ENCODE results near the gene SLC6A12. TPM values are rescaled to one million over a fixed set of nuclear protein-coding genes. Genes with fewer than 3 reads are reported as not detected.

SLC6A12 gene
- total RNA-seq, 1 donor = not detected

DNA sequence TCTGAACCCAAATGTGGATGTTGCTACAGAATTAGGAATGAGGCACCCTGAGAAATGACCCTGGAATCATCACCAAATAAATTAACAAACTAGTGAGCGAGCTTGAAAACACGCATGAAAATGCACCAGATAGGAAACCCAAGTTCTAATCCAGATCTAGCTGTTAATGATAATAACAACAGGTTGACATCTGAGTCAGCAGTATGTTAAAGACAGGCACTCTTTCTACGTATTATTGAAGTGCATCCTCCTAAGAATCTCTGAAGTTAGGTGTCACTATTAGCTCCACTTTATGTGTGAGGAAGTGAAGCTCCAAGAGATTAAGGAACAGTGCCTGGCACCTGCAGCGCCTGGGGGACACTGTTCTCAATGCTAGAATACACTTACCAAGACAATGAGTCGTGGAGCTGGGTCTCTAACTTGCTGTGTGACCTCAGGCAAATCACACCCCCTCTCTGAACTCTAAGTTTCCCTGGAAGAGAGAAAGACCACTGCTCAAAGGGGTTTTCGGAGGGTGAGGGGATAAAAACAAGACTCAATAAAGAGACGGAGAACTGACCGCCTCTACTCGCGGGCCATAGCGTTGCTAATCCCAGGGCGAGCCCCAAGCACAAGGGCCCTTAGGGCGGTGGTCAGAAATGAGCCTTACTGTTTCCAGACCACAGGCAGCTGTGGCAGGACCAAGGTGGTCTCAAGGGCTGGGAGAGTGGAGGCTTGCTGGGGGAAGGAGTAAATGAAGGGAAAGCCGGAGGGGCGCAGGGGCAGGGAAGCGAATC lies 2.1 kb downstream of the SLC6A12 start:
- no peak overlapping the region for H3K4me3 ChIP-seq (ENCODE audit: low read depth, low read length)
- TF ChIP-seq, protein P1, sequence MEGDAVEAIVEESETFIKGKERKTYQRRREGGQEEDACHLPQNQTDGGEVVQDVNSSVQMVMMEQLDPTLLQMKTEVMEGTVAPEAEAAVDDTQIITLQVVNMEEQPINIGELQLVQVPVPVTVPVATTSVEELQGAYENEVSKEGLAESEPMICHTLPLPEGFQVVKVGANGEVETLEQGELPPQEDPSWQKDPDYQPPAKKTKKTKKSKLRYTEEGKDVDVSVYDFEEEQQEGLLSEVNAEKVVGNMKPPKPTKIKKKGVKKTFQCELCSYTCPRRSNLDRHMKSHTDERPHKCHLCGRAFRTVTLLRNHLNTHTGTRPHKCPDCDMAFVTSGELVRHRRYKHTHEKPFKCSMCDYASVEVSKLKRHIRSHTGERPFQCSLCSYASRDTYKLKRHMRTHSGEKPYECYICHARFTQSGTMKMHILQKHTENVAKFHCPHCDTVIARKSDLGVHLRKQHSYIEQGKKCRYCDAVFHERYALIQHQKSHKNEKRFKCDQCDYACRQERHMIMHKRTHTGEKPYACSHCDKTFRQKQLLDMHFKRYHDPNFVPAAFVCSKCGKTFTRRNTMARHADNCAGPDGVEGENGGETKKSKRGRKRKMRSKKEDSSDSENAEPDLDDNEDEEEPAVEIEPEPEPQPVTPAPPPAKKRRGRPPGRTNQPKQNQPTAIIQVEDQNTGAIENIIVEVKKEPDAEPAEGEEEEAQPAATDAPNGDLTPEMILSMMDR (IDR thresholded peaks at IDR 0.05; ENCODE audit: insufficient read depth, low read length) = no peak
- DNase-seq (ENCODE audit: low read depth) = no peak

DNA sequence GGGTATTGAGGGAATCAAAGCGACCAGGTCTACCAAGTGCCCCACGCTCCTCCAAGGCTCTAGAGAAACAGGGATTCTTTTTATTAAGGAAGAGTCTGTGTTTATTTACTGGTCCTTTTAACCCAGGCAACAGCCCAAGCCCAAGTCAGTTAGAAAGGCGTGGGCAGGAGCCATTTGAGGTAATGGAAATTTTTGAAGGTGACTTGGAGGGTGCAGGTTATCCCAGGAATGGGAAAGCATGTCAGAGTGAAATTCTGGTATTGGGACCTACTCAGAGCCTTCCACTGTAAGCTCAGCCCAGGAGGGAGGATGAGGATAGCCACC lies 2.9 kb downstream of the SLC6A12 start:
- TF ChIP-seq, protein P1 (IDR thresholded peaks at IDR 0.05; ENCODE audit: insufficient read depth, low read length) = no peak
- no peak overlapping the region for H3K4me3 ChIP-seq (ENCODE audit: low read depth, low read length)

DNA sequence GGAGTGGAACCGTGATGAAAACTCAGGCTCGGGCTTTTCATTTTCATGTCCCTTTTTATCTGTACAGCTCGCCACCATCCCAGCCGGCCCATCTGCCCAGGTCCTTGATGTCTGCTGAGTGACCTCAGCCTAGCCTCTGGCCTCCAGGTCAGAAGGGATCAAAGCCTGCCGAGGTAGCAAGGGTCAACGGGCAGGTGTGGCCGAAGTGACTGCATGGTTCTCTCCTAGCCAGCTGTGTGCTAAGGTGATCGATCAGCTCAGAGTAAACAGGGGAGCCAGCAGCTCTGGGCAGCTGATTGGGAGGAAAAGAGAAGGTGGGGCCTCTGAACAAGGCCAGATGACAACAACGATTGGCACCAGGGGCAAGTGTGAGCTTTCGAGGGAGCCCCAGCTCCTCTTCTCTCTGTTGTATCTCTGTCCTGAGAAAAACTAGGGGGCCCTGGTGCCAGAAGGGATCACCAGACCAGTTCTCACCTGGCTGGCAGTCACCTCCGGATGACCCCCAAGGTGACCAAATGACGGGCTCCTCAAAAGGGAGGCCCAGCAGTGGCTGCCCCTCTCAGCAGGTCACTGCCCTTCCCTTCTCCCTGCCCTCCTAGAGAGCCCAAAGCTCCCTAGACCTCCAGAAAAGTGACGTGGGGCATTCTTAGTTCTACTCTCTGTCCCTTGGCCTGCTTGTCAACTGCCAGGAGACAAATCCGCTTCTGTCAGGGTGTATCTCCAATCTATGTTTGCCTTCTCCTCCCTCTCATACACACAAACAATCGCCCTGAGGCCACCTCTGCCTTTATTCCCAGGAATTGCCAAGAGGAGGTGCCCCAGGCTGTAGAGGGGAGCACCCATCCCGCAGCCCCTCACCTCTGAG lies 3.4 kb downstream of the SLC6A12 start:
- no peak overlapping the region for H3K4me3 ChIP-seq (ENCODE audit: low read depth, low read length)
- TF ChIP-seq, protein P1 (IDR thresholded peaks at IDR 0.05; ENCODE audit: insufficient read depth, low read length) = no peak
- DNase-seq (ENCODE audit: low read depth) = no peak

More for the DNA sequence above, 2.9 kb downstream of the SLC6A12 start:
- no peak for DNase-seq (ENCODE audit: low read depth)

DNA sequence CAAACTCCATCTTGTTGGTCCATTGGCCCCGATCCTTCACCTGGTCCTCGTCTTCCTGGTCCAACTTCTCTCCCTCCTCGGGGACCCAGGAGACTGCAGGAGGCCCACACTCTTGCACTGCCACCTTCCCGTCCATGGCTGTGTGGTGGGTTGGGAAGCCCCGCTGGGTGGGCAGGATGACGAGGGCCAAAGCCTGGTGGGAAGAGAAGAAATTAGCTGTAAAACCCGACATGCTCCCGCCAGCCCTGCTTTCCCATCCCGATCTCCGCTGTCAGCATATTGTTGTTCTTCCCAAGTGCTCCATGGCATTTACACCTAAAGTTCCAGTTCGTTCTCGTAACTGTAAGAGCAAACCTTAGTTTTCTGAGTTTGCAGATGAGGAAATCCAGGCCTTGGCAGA lies 4.1 kb downstream of the SLC6A12 start:
- H3K4me3 ChIP-seq (ENCODE audit: low read depth, low read length) = no peak overlapping the region
- DNase-seq (ENCODE audit: low read depth) = no peak
- TF ChIP-seq, protein P1 (IDR thresholded peaks at IDR 0.05; ENCODE audit: insufficient read depth, low read length) = no peak

DNA sequence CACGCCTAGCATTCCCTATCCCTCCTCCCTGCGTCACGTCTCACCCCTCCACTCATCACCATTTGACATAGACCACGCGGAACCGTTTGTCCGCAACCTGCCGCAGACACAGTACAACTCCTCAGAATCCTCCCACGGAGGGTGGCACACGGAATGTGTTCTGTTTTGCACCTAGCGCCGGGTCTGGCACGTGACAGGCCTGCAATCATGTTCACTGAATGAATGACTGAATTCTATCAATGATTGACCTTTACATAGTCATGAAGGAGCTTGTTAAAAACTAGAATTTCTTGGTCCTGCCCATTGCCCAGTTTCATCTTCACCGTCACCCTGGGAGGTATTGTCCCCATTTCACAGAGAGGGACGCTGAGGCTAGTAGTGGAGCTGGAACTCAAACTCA lies 4.7 kb downstream of the SLC6A12 start:
- DNase-seq (ENCODE audit: low read depth) = no peak
- TF ChIP-seq, protein P1 (IDR thresholded peaks at IDR 0.05; ENCODE audit: insufficient read depth, low read length) = no peak

GRCh38 chr12:208813-209212 lies 5.1 kb downstream of the SLC6A12 start:
- no peak overlapping the region for H3K4me3 ChIP-seq (ENCODE audit: low read depth, low read length)
- TF ChIP-seq, protein P1 (IDR thresholded peaks at IDR 0.05; ENCODE audit: insufficient read depth, low read length) = no peak
- no peak for DNase-seq (ENCODE audit: low read depth)

More for the DNA sequence above, 4.7 kb downstream of the SLC6A12 start:
- no peak overlapping the region for H3K4me3 ChIP-seq (ENCODE audit: low read depth, low read length)
